ENCODE measurements around the gene MAGI2. TPM values are rescaled to one million over a fixed set of nuclear protein-coding genes. Genes with fewer than 3 reads are reported as not detected.

The MAGI2 gene
- total RNA-seq, 1 donor from 2014 or later, result 64.2 TPM

DNA sequence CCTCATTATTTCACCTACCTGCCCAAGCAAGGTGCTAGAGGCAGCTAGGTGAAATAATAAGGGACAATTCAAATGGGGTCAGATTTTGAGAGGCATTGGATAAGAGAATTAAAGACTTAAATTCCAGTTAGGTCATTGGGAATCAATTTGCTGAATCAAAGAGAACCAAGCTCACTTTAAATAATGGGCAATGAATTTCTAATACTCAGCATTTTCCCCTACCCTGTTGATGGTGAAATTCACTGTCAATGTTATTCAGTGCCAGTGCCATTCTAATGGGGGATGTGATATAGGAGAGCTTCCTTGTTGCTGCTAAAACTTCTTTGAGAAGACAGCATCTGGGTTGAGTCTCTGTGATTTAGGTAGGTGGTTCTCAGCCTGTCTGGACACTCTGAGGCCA is 1145.6 kb downstream of the MAGI2 start:
- TF ChIP-seq CTCF (IDR thresholded peaks at IDR 0.05; ENCODE audit: partially characterized antibody, unreplicated experiment), result no peak
- H3K36me3 Mint-ChIP-seq (ENCODE audit: unreplicated experiment), result no peaks in the 10 kb centered on the region
- no peaks in the 10 kb centered on the region for H3K27me3 Mint-ChIP-seq (ENCODE audit: unreplicated experiment)
- no peak overlapping the region for H3K4me3 Mint-ChIP-seq (ENCODE audit: unreplicated experiment)
- peaks cover 2% of the 10 kb centered on the region for H3K9me3 Mint-ChIP-seq (ENCODE audit: unreplicated experiment)
- no peak for DNase-seq
- H3K4me1 Mint-ChIP-seq (ENCODE audit: low read depth, unreplicated experiment), result no peaks in the 10 kb centered on the region
- no peak overlapping the region for H3K27ac Mint-ChIP-seq (ENCODE audit: unreplicated experiment)

- TF ChIP-seq CTCF (IDR thresholded peaks at IDR 0.05; ENCODE audit: partially characterized antibody, unreplicated experiment), result no peak
- Mint-ChIP-seq H3K36me3 (ENCODE audit: unreplicated experiment) (no peaks in the 10 kb centered on the region), H3K4me3 (ENCODE audit: unreplicated experiment) (no peak overlapping the region), H3K9me3 (ENCODE audit: unreplicated experiment) (peaks cover 2% of the 10 kb centered on the region), H3K4me1 (ENCODE audit: low read depth, unreplicated experiment) (no peaks in the 10 kb centered on the region), H3K27ac (ENCODE audit: unreplicated experiment) (no peak overlapping the region), H3K27me3 (ENCODE audit: unreplicated experiment) (no peaks in the 10 kb centered on the region)
- no peak for DNase-seq
These were observed 1146.8 kb downstream of the MAGI2 start for GRCh38 chr7:78306634-78307033.

DNA sequence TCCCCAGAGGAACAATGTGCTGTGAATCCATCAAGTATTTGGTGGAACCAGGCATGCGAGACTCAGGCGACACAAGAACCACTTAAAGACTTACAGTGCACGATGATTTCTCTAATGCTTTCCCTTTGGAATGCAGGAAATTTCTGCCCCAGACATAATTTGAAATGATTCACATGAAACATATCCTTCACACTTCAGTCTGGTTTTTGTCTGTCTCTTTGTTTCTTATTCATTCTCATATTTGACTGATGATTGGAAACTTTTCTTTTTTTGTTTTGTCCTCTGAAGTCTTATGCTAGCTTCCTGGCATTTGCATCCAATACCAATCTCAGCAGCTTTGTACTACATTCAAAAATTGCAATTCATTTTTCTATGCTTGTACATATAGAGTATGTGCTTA is 1152.1 kb downstream of the MAGI2 start:
- Mint-ChIP-seq H3K27ac (ENCODE audit: unreplicated experiment) (no peak overlapping the region), H3K27me3 (ENCODE audit: unreplicated experiment) (no peaks in the 10 kb centered on the region)

GRCh38 chr7:78299088-78299487 is 1154.4 kb downstream of the MAGI2 start:
- Mint-ChIP-seq H3K4me3 (ENCODE audit: unreplicated experiment) (no peak overlapping the region), H3K9me3 (ENCODE audit: unreplicated experiment) (no peaks in the 10 kb centered on the region), H3K27me3 (ENCODE audit: unreplicated experiment) (no peaks in the 10 kb centered on the region), H3K4me1 (ENCODE audit: low read depth, unreplicated experiment) (peaks cover 9% of the 10 kb centered on the region), H3K27ac (ENCODE audit: unreplicated experiment) (no peak overlapping the region), H3K36me3 (ENCODE audit: unreplicated experiment) (no peaks in the 10 kb centered on the region)
- TF ChIP-seq CTCF (IDR thresholded peaks at IDR 0.05; ENCODE audit: partially characterized antibody, unreplicated experiment), result no peak
- DNase-seq, result no peak

More for the DNA sequence above, 1152.1 kb downstream of the MAGI2 start:
- no peak overlapping the region for H3K4me3 Mint-ChIP-seq (ENCODE audit: unreplicated experiment)
- peaks cover 9% of the 10 kb centered on the region for H3K4me1 Mint-ChIP-seq (ENCODE audit: low read depth, unreplicated experiment)
- no peak for TF ChIP-seq CTCF (IDR thresholded peaks at IDR 0.05; ENCODE audit: partially characterized antibody, unreplicated experiment)
- H3K9me3 Mint-ChIP-seq (ENCODE audit: unreplicated experiment), result no peaks in the 10 kb centered on the region
- no peaks in the 10 kb centered on the region for H3K36me3 Mint-ChIP-seq (ENCODE audit: unreplicated experiment)
- no peak for DNase-seq

DNA sequence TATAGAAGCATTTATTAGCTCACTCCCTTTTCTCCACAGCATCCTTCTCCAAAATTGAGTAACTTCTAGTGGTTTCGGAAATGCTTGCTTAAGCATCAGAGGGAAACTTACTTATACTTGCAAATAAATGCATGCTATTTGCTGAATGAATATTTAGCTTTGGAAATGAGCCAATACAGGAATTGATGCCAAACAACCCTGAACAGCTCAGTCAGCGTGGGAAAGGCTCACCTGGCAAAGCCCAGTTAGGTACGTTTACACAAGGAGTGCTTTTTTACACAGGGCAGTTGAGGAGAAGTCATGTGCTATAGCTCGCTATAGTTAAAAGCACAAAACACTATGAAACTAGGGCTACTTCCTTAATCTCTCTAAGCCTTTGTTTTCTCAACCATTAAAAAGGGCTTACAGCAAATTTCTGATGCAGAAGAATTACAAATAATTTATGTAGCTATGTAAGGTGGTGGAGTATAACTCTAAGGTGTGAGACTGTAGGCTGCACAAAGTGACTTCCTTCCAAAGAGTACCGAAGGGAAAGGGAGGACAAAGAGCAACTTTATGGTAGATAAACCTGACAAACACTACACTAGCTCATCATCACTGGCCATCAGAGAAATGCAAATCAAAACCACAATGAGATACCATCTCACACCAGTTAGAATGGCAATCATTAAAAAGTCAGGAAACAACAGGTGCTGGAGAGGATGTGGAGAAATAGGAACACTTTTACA is 1156.7 kb downstream of the MAGI2 start:
- TF ChIP-seq CTCF (IDR thresholded peaks at IDR 0.05; ENCODE audit: partially characterized antibody, unreplicated experiment), result no peak
- no peak overlapping the region for H3K4me3 Mint-ChIP-seq (ENCODE audit: unreplicated experiment)
- H3K27me3 Mint-ChIP-seq (ENCODE audit: unreplicated experiment), result no peaks in the 10 kb centered on the region
- no peak overlapping the region for H3K27ac Mint-ChIP-seq (ENCODE audit: unreplicated experiment)
- peaks cover 9% of the 10 kb centered on the region for H3K4me1 Mint-ChIP-seq (ENCODE audit: low read depth, unreplicated experiment)
- H3K36me3 Mint-ChIP-seq (ENCODE audit: unreplicated experiment), result no peaks in the 10 kb centered on the region
- DNase-seq, result no peak
- H3K9me3 Mint-ChIP-seq (ENCODE audit: unreplicated experiment), result no peaks in the 10 kb centered on the region

All from glutamatergic neuron (in vitro differentiated cells).